Measurements from ENCODE around the gene CREB3L2. TPM values are rescaled to one million over a fixed set of nuclear protein-coding genes. Genes with fewer than 3 reads are reported as not detected.

CREB3L2 gene
- polyA plus RNA-seq, 3 donors = 6.9 to 12.9 (median 11.9) TPM

DNA sequence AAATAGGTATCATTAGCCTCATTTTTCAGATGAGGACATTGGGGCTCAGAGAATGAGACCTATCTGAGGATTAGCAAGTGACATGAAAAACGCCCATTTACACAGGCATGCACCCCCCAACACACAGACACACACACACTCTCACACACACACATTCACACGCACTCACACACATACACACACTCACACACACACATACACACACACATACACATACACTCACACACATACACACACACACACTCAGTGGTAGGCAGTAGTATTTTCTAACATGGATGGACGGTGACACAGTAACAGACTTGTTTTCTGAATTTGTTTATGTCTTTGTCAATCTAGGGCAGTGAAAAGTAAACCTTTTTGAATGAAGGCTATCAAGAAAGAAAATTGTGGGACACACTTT lies 176.4 kb downstream of the CREB3L2 start:
- Histone ChIP-seq H3K9me3 (replicated peaks in 1 of 2; ENCODE audit: control insufficient read depth in 1 of 2, insufficient read depth in 1 of 2, low read length in 2 of 2) (no peaks in the 10 kb centered on the region), H3K4me2 (replicated peaks; ENCODE audit: extremely low read depth, low read length, poor library complexity, severe bottlenecking) (no peak overlapping the region), H2AFZ (ENCODE audit: insufficient read depth, low read depth, low read length, poor library complexity, severe bottlenecking) (no peak overlapping the region), H3K4me1 (ENCODE audit: control insufficient read depth in 1 of 2, insufficient read depth in 2 of 2, low read length in 2 of 2) (no peaks in the 10 kb centered on the region), H4K20me1 (ENCODE audit: insufficient read depth, low read length) (no peaks in the 10 kb centered on the region), H3K9ac (ENCODE audit: insufficient read depth, low read length, poor library complexity, severe bottlenecking) (no peak overlapping the region), H3K79me2 (ENCODE audit: insufficient read depth, low read length) (no peaks in the 10 kb centered on the region), H3K36me3 (replicated peaks in 1 of 2; ENCODE audit: control insufficient read depth in 1 of 2, insufficient read depth in 2 of 2, low read length in 2 of 2) (no peaks in the 10 kb centered on the region), H3K27ac (ENCODE audit: low read depth in 1 of 2, low read length in 2 of 2) (no peak overlapping the region), H3K27me3 (ENCODE audit: control insufficient read depth in 2 of 2, insufficient read depth in 2 of 2, low read length in 2 of 2) (peaks cover 0 to 5% of the 10 kb centered on the region in 2 donors), H3K4me3 (replicated peaks in 1 of 3; ENCODE audit: low read depth in 2 of 3, low read length in 3 of 3) (no peak overlapping the region)
- no peaks in the 10 kb centered on the region for H3K36me3 Mint-ChIP-seq
- WGBS (ENCODE audit: insufficient coverage) = no CpG with 5 or more reads among the region's 3 CpGs
- DNase-seq = no peak
- H3K4me1 Mint-ChIP-seq = no peaks in the 10 kb centered on the region
- intact Hi-C loops (cut with micrococcal nuclease) = no loop called here
- H3K27me3 Mint-ChIP-seq (ENCODE audit: low read depth in 3 of 3) = peaks cover 2 to 5% (median 3%) of the 10 kb centered on the region in 3 donors
- H3K9me3 Mint-ChIP-seq = peaks cover 0 to 2% (median 1%) of the 10 kb centered on the region in 7 donors
- H3K4me3 Mint-ChIP-seq = no peak overlapping the region
- TF ChIP-seq, protein P1, sequence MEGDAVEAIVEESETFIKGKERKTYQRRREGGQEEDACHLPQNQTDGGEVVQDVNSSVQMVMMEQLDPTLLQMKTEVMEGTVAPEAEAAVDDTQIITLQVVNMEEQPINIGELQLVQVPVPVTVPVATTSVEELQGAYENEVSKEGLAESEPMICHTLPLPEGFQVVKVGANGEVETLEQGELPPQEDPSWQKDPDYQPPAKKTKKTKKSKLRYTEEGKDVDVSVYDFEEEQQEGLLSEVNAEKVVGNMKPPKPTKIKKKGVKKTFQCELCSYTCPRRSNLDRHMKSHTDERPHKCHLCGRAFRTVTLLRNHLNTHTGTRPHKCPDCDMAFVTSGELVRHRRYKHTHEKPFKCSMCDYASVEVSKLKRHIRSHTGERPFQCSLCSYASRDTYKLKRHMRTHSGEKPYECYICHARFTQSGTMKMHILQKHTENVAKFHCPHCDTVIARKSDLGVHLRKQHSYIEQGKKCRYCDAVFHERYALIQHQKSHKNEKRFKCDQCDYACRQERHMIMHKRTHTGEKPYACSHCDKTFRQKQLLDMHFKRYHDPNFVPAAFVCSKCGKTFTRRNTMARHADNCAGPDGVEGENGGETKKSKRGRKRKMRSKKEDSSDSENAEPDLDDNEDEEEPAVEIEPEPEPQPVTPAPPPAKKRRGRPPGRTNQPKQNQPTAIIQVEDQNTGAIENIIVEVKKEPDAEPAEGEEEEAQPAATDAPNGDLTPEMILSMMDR (IDR thresholded peaks at IDR 0.05) = no peak
- H3K27ac Mint-ChIP-seq = no peak overlapping the region

Other genes starting within 250 kb of the CREB3L2 start
- gene DGKI, start 155.1 kb downstream of the CREB3L2 start, polyA plus RNA-seq = not detected
- not detected for gene AKR1D1, start 74.4 kb upstream of the CREB3L2 start, polyA plus RNA-seq

Data from CD14-positive monocyte (primary cell).